Activated naive CD4-positive, alpha-beta T cell treated with anti-CD3 and anti-CD28 coated beads for 36 hours (primary cell): ENCODE measurements around the gene ARHGEF7. TPM values are rescaled to one million over a fixed set of nuclear protein-coding genes. Genes with fewer than 3 reads are reported as not detected.
A peak's percentile ranks its signal among the peaks of the same experiment; 100 is the strongest.

Experiments used
- CTCF ChIA-PET: fragments of 350-600 bp; sonication (Branson Sonifier 250); formaldehyde crosslinking; loops from one replicate; lab custom pipeline; 2021; ENCODE audit warnings: antibody characterized with exemption; lab: Charles Lee
- DNase-seq: peaks from one replicate; pipeline ENCODE4 v3.0.0-alpha.2; 2020
- H3K27ac Mint-ChIP-seq: one replicate; pipeline ENCODE4 v1.8.0; 2021; ENCODE audit warnings: mild to moderate bottlenecking, mixed read lengths
- H3K27me3 Mint-ChIP-seq: one replicate; pipeline ENCODE4 v1.8.0; 2021; ENCODE audit warnings: low read depth, mixed read lengths
- H3K36me3 Mint-ChIP-seq: one replicate; pipeline ENCODE4 v1.8.0; 2021; ENCODE audit warnings: low read depth, mixed read lengths
- H3K4me1 Mint-ChIP-seq: one replicate; pipeline ENCODE4 v1.8.0; 2021; ENCODE audit warnings: low read depth, mixed read lengths
- H3K4me3 Mint-ChIP-seq: one replicate; pipeline ENCODE4 v1.8.0; 2021; ENCODE audit warnings: mild to moderate bottlenecking, moderate library complexity, mixed read lengths
- H3K9me3 Mint-ChIP-seq: one replicate; pipeline ENCODE4 v1.8.0; 2021; ENCODE audit warnings: mixed read lengths
- intact Hi-C: fragments of 100-400 bp; cut with micrococcal nuclease; formaldehyde crosslinking; loops from one replicate; pipeline ENCODE4 v1.15.1; 2023
- total RNA-seq, 2 experiments: library from RNA; stranded (reverse); gene quantifications; one replicate each; pipeline ENCODE4 v1.2.3, GENCODE V29; 2021

ARHGEF7 gene
- total RNA-seq, 2 experiments from 2014 or later: 48.4 to 56.6 TPM

DNA sequence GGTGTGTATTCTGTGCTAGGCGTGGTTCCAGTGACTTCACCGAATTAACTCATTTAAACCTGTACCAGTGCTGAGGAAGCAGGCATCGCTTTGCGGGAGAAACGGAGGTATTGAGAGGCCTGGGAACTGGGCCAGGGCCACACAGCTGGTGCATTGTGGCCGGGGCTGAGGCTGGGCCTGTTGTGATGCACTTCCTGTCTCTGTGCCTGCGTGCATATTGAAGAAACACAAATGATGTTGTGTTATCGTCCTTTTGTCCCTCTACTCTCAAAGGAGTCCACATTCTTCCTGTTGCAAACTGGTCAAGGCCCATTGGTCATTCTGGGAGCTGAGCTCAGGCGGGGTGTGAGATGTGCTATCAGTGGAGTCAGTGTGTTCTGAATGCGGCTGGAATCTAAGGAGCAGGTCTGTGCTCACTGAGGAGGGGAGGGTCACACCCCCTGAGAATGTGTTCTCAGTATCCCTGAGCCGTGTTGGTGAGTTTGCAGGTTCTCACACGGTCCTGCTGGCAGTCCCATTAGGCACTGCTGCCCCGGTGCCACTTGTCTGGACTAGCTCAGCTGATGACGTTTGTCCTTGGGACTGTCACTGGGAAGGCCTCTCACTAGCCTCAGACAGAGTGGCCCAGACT is 62.1 kb downstream of the ARHGEF7 start:
- DNase-seq: peak; percentile 68
- peak overlapping the region; percentile 91 for H3K27ac Mint-ChIP-seq
- no peak overlapping the region for H3K4me3 Mint-ChIP-seq
- peaks cover 31% of the 10 kb centered on the region for H3K36me3 Mint-ChIP-seq
- H3K27me3 Mint-ChIP-seq: no peaks in the 10 kb centered on the region
- CTCF ChIA-PET: no interaction called here
- intact Hi-C loops: loop anchor here (2.0 kb wide), 1 partner anchor 22 kb away; no protein-coding TSS in a partner anchor
- H3K4me1 Mint-ChIP-seq: peaks cover 78% of the 10 kb centered on the region
- H3K9me3 Mint-ChIP-seq: peaks cover 9% of the 10 kb centered on the region

DNA sequence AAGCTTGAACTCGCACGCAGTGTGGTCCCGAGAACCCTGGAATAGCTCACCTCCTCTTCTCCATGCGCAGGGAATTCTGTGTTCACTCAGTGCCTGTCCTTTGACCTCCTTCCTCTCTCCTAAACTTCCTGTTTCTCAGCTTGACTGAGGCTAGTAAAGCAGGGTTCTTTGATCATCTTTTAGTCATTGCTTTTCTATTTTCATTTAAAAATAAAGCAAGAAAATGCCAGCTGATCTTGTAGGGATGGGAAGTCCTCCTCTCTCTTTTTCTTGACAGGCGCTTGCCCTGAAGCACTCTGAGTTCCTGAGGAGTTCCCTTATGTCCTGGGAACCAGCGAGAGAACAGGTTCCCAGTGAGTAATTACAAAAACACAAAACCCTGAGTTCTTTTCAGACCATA is 62.8 kb downstream of the ARHGEF7 start:
- CTCF ChIA-PET: no interaction called here
- H3K27me3 Mint-ChIP-seq: no peaks in the 10 kb centered on the region
- intact Hi-C loops: loop anchor here (2.0 kb wide), 1 partner anchor 23 kb away; no protein-coding TSS in a partner anchor
- peak overlapping the region; percentile 91 for H3K27ac Mint-ChIP-seq
- no peak for DNase-seq
- no peak overlapping the region for H3K4me3 Mint-ChIP-seq
- H3K9me3 Mint-ChIP-seq: peaks cover 9% of the 10 kb centered on the region
- H3K4me1 Mint-ChIP-seq: peaks cover 82% of the 10 kb centered on the region
- H3K36me3 Mint-ChIP-seq: peaks cover 33% of the 10 kb centered on the region

DNA sequence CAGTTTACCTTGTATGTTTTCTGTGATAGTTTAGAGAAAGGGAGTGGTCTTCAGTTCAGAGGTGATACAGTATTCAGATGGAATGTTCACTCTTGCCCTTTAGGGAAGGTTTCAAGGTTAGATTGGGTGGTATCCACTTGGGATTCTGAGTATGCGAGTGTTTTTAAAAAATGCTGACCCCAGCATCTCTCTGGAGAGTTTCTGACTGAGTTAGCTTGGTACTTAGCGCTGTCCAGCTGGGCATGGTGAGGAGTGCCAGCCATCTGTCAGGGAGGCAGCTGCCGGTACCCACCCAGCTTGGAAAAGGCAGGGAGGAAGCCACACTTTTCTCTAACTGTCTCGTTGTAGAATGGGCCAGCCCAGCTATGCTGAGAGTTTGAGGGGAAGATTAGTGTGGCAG is 63.3 kb downstream of the ARHGEF7 start:
- H3K9me3 Mint-ChIP-seq: peaks cover 9% of the 10 kb centered on the region
- CTCF ChIA-PET: interaction anchor here (0.7 kb wide), 1 partner anchor 21 kb away, joined by 4 read pairs; no protein-coding TSS in a partner anchor
- no peak for DNase-seq
- H3K4me3 Mint-ChIP-seq: no peak overlapping the region
- intact Hi-C loops: no loop called here
- peaks cover 84% of the 10 kb centered on the region for H3K4me1 Mint-ChIP-seq
- peaks cover 31% of the 10 kb centered on the region for H3K36me3 Mint-ChIP-seq
- peak overlapping the region; percentile 91 for H3K27ac Mint-ChIP-seq
- no peaks in the 10 kb centered on the region for H3K27me3 Mint-ChIP-seq

DNA sequence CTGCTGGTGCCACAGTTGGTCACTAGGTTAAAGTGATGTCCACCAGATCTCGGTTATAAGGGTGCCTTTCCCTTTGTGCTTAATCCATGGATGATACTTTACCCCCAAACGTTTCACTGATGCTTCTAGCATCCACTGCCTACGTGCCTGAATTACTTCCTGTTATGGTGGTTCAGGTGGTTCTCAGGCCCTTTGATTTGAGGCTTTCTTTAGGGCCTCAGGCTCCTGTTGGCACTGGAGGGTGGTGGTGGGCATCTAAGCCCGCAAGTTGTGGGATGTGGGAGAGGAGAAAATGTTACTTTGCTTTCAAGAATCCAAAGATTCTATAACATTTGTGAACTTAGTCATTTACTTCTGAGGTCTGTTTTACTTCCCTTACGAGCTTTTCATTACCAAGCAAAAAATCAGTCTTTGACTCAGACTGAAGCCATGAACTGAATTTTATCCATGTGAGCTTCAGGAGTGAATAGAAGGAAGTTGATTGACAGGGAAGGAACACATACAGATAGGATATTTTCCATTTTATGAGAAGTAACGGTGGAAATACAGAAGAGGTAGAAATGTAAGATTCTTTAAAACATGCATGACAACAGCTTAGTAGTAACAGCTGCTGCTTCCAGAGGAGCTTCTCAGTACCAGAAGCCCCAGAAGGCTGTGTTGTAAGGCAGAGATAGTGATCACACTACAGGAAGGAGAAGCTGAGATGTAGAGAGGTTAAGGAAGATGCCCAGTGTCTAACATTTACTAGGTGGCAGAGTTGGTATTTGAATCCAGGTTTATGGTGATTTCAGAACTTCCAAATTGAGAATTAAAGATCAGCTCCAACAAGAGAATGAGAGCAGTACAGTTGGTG is 65.0 kb downstream of the ARHGEF7 start:
- Mint-ChIP-seq H3K27ac (peak overlapping the region; percentile 88), H3K27me3 (no peaks in the 10 kb centered on the region), H3K4me1 (peaks cover 91% of the 10 kb centered on the region), H3K4me3 (peak overlapping the region; percentile 6), H3K36me3 (peaks cover 26% of the 10 kb centered on the region), H3K9me3 (peaks cover 7% of the 10 kb centered on the region)
- intact Hi-C loops: loop anchor here (1.0 to 10.0 kb wide), 2 partner anchors 9 to 265 kb away; partner anchors contain the start of gene ANKRD10
- DNase-seq: peak; percentile 35
- CTCF ChIA-PET: interaction anchor here (1.2 kb wide), 1 partner anchor 24 kb away, joined by 3 read pairs; no protein-coding TSS in a partner anchor

DNA sequence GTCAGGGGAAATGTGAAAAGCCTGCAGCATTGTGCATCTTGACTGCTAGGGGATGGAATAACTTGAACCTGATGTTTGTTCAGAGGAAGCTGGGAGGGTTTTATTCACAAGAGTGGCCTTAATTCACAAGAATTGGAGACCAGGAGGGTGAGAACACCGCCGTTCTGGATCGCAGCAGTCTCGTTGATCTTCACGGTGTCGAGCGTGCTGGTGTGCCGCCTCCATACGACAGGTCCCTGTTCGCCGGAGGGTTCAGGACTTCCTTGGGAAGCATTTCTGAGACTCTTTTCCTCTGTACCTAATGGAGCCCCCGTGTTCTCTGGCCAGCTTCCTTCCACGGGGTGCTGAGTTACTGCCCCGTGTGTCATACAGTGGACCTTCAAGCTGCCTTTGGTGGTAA is 66.9 kb downstream of the ARHGEF7 start:
- no peak overlapping the region for H3K27ac Mint-ChIP-seq
- intact Hi-C loops: loop anchor here (10.0 kb wide), 1 partner anchor 267 kb away; the partner anchor contains the start of gene ANKRD10
- no peaks in the 10 kb centered on the region for H3K9me3 Mint-ChIP-seq
- peaks cover 13% of the 10 kb centered on the region for H3K36me3 Mint-ChIP-seq
- no peaks in the 10 kb centered on the region for H3K27me3 Mint-ChIP-seq
- peaks cover 92% of the 10 kb centered on the region for H3K4me1 Mint-ChIP-seq
- DNase-seq: no peak
- CTCF ChIA-PET: no interaction called here
- H3K4me3 Mint-ChIP-seq: no peak overlapping the region

DNA sequence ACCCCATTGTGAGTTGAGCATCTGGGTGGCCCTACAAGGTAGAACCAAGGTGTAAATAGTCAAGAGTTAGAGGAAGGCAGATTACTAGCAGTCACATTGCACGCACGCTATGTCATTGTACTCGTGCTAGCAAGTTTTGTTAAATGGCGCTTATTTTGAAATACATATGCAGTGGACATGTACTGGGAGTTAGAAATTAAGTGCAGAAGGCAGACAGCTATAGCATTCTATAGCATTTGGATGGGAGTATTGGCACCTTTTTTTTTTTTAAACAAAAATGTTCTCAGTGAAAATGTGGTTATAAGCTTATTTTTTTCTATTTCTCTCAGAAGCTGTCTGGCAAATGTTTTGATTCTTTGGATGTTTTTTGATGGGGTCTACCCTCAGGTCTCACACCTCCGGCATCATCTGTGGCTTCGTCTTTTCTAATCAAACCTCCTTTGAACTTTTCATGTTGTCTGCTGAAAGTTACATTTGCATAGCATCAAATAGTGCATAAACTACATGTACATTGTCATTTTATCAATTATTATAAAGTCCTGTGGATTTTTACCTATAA is 68.1 kb downstream of the ARHGEF7 start:
- peaks cover 9% of the 10 kb centered on the region for H3K36me3 Mint-ChIP-seq
- peak overlapping the region; percentile 65 for H3K27ac Mint-ChIP-seq
- H3K9me3 Mint-ChIP-seq: no peaks in the 10 kb centered on the region
- peaks cover 91% of the 10 kb centered on the region for H3K4me1 Mint-ChIP-seq
- DNase-seq: no peak
- no peaks in the 10 kb centered on the region for H3K27me3 Mint-ChIP-seq
- CTCF ChIA-PET: interaction anchor here (1.1 kb wide), 1 partner anchor 33 kb away, joined by 4 read pairs; no protein-coding TSS in a partner anchor
- intact Hi-C loops: loop anchor here (10.0 kb wide), 1 partner anchor 268 kb away; the partner anchor contains the start of gene ANKRD10
- no peak overlapping the region for H3K4me3 Mint-ChIP-seq

DNA sequence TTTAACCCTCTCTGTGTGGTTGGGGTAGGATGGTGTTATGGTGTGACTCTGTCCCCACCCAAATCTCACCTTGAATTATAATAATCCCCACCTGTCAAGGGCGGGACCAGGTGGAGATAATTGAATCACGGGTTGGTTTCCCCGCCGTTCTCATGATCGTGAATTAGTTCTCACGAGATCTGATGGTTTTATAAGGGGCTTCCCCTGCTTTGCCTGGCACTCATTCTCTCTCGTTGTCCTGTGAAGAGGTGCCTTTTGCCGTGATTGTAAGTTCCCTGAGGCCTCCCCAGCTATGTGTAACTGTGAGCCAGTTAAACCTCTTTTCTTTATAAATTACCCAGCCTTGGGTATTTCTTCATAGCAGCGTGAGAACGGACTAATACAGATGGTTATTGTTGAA is 68.8 kb downstream of the ARHGEF7 start:
- H3K9me3 Mint-ChIP-seq: no peaks in the 10 kb centered on the region
- H3K4me1 Mint-ChIP-seq: peaks cover 93% of the 10 kb centered on the region
- peak; percentile 28 for DNase-seq
- intact Hi-C loops: loop anchor here (1.0 to 10.0 kb wide), 2 partner anchors 31 to 269 kb away; partner anchors contain the start of gene ANKRD10
- no peak overlapping the region for H3K4me3 Mint-ChIP-seq
- H3K27me3 Mint-ChIP-seq: no peaks in the 10 kb centered on the region
- CTCF ChIA-PET: interaction anchor here (1.3 kb wide), 2 partner anchors 9 to 11 kb away, joined by 3 to 6 read pairs; no protein-coding TSS in a partner anchor
- peak overlapping the region; percentile 86 for H3K27ac Mint-ChIP-seq
- H3K36me3 Mint-ChIP-seq: peaks cover 4% of the 10 kb centered on the region

DNA sequence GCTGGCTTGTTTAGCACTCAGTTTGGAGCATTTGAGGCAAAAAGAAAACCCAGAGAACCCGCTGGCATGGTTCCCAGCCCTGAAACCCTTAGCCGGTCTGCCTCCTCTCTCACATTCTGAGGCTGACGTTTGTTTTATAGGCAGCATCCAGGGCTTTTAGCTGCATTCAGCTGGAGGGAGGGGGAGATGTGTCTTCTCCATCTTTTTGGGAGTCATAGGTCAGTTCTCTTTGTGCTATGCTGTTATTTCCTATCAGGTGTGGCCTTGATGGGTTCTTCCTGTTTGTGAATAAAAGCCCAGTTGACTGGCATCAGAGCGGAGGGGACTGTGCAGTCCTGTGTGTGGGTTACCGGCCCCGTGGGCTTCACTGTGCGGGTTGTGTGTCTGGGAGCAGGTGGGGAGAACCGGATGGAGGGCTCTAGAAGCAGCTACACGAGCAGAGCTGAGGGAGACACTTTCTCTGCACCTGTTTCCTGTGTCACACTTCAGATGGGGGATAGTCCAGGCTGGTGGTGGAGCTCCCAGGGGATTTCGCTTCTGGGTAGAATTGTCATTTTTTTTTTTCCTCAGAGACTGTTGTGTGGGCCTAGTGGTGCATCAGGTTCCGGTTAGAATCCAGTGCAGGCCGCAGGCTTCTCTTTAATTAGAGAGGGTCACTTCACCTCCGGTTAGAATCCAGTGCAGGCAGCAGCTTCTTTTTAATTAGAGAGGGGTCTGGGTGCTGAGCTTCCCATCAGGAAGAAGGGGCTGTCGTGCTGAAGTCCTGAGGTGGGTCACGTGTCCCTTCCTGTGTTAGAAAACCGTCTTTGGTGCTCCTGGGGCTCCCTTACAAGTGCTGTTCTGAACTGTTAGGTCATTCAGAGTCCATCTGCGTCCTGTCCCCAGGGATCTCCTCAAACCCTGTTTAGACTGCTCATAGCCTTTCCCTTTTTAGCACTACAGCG is 69.6 kb downstream of the ARHGEF7 start:
- no peaks in the 10 kb centered on the region for H3K27me3 Mint-ChIP-seq
- peaks cover 4% of the 10 kb centered on the region for H3K36me3 Mint-ChIP-seq
- CTCF ChIA-PET: interaction anchor here (0.6 to 1.3 kb wide), 3 partner anchors 10 to 23 kb away, joined by 3 to 6 read pairs (median 3); no protein-coding TSS in a partner anchor
- intact Hi-C loops: loop anchor here (1.0 to 10.0 kb wide), 3 partner anchors 31 to 472 kb away; partner anchors contain the start of genes ANKRD10 and ING1
- peak overlapping the region; percentile 86 for H3K27ac Mint-ChIP-seq
- peaks cover 94% of the 10 kb centered on the region for H3K4me1 Mint-ChIP-seq
- DNase-seq: peak; percentile 67
- H3K4me3 Mint-ChIP-seq: peak overlapping the region; percentile 58
- no peaks in the 10 kb centered on the region for H3K9me3 Mint-ChIP-seq

DNA sequence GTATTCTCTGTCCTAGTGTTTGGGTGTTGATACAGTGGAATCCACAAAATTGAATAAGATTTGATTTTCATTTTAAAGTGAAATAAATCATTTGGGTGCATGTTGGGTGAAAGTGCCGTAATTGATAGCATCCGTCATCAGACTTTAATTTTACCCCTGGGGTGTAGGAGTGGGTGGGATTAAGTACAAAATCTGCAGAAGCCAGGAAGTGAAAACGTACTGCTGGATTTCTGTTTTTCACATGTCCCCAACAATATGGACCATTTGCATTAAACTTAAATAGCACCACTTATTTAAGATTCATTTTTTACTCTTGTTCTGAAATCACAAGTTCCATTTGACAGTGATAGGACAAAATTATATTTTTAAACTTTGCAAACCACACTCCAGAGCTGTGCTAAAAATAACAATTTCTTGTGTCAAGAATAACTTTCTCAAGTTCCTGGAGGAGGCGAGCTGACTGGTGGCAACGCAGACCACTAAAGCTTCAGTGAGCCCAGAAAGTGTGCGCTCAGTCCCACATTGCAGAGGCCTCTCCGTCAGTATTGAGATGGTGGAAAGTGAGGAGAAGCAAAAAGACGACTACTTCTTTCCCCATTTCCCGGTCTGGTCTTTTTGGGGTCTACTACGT is 71.3 kb downstream of the ARHGEF7 start:
- no peak overlapping the region for H3K4me3 Mint-ChIP-seq
- H3K27ac Mint-ChIP-seq: no peak overlapping the region
- H3K9me3 Mint-ChIP-seq: no peaks in the 10 kb centered on the region
- CTCF ChIA-PET: no interaction called here
- H3K4me1 Mint-ChIP-seq: peaks cover 96% of the 10 kb centered on the region
- DNase-seq: no peak
- H3K27me3 Mint-ChIP-seq: no peaks in the 10 kb centered on the region
- peaks cover 4% of the 10 kb centered on the region for H3K36me3 Mint-ChIP-seq
- intact Hi-C loops: loop anchor here (5.0 to 10.0 kb wide), 2 partner anchors 272 to 474 kb away; partner anchors contain the start of genes ANKRD10 and ING1

DNA sequence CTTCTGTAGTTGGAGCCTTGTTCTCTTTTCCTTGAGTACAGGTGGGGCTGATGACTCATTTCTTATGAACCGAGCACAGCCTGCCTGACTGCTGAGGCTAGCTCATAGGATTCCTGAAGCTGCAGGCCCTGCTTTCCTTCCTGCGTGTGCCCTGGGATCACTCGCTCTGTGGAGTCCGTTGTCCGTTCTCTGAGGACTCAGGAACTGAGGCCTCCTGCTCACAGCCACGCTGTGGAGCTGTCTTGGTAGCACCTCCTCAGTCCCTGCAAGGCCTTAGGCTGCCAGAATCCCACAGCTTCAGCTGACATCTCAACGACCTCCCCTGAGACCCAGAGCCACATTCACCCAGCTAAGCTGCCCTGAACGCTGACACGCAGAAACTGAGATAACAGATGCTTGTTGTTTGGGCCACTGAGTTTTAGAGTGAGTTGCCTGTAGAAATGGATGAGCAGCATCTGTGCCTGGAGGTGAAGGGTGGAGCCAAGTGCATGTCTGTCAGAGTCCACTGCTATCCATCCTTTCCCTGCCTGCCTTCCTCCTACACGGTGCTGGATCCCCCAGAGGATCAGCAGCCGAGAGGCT is 72.9 kb downstream of the ARHGEF7 start:
- DNase-seq: no peak
- CTCF ChIA-PET: interaction anchor here (1.4 kb wide), 1 partner anchor 19 kb away, joined by 3 read pairs; no protein-coding TSS in a partner anchor
- intact Hi-C loops: loop anchor here (2.0 to 10.0 kb wide), 3 partner anchors 13 to 476 kb away; partner anchors contain the start of genes ANKRD10 and ING1
- H3K4me1 Mint-ChIP-seq: peaks cover 92% of the 10 kb centered on the region
- H3K27me3 Mint-ChIP-seq: no peaks in the 10 kb centered on the region
- no peak overlapping the region for H3K27ac Mint-ChIP-seq
- H3K9me3 Mint-ChIP-seq: no peaks in the 10 kb centered on the region
- no peak overlapping the region for H3K4me3 Mint-ChIP-seq
- peaks cover 3% of the 10 kb centered on the region for H3K36me3 Mint-ChIP-seq
